T-helper 1 cell treated with Interleukin-12 subunit alpha and Interleukin-12 subunit beta and Interleukin-4 antibody, amounts not matched to agents 30 ng/mL and 1 ng/mL, for 36 hours (primary cell): ENCODE measurements around the gene OPRL1. TPM values are rescaled to one million over a fixed set of nuclear protein-coding genes. Genes with fewer than 3 reads are reported as not detected.

Experiments used
- intact Hi-C: fragments of 100-400 bp; cut with micrococcal nuclease; formaldehyde crosslinking; loops from one replicate; pipeline ENCODE4 v1.15.1; 2024
- total RNA-seq: library from RNA; stranded (reverse); gene quantifications from 2 replicates; pipeline ENCODE4 v1.2.3, GENCODE V29; 2022

Gene OPRL1
- total RNA-seq, 1 donor from 2014 or later = 0.64 TPM

DNA sequence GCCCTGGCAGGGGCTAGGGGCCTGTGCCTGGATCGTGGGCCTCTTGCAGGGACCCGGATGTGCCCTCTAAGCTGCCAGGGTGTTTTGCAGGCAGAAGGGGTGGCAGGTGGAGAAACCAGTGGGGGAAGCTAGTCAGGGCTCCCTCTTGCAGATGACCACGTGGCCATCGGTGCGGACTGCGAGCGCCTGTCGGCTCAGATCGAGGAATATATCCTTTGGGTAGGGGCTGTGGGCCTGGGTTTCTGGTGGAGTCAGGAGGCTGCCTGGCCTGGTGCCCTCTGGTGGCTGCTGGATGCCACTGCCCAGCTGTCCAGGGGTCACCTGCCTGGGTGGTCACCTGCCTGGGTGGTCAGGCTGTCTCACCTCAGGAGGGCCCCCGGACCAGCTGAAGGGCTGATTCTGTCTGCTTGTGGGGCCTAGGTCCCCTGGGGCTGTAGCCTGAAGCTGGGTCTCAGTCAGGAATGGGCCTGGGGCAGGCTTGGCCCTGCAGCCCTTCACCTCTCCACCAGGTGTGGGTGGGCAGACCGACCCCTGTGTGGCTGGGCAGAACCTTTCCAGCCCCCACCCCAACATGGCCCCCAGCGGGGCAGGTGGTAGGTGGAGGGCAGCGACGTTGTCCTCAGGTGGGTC lies 10.2 kb upstream of the OPRL1 start:
- intact Hi-C loops = no loop called here

DNA sequence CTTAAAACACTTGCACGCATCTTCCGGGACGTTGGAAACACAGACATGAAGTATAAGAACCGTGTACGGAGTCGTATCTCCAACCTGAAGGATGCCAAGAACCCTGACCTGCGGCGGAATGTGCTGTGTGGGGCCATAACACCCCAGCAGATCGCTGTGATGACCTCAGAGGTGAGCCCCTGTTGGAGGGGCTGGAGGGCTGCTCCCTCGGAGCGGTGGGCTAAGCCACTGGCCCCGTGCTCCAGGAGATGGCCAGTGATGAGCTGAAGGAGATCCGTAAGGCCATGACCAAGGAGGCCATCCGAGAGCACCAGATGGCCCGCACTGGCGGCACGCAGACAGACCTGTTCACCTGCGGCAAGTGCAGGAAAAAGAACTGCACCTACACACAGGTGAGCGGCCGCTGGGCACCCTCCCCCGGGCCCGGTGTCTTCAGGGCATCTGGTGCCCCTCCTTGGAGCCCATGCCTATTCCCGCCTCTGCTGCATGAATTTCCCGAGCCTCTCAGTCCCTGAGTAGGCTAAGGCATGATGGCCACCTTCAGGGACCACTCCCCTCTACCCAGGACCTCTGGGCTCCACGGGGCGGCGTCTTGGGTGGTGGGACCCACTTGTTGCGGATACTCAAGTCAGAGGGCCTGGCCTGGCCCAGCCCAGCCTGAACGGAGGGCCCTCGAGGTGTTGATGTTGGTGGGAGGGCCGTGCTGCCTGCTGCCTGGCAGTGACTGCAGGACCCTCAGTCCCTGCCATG lies 9.5 kb upstream of the OPRL1 start:
- intact Hi-C loops = no loop called here

- intact Hi-C loops = no loop called here
These were observed 8.2 kb upstream of the OPRL1 start for GRCh38 chr20:64071341-64072332.

GRCh38 chr20:64072498-64073063 lies 7.3 kb upstream of the OPRL1 start:
- intact Hi-C loops = no loop called here

- intact Hi-C loops = no loop called here
These were observed 6.3 kb upstream of the OPRL1 start for GRCh38 chr20:64073476-64074183.

DNA sequence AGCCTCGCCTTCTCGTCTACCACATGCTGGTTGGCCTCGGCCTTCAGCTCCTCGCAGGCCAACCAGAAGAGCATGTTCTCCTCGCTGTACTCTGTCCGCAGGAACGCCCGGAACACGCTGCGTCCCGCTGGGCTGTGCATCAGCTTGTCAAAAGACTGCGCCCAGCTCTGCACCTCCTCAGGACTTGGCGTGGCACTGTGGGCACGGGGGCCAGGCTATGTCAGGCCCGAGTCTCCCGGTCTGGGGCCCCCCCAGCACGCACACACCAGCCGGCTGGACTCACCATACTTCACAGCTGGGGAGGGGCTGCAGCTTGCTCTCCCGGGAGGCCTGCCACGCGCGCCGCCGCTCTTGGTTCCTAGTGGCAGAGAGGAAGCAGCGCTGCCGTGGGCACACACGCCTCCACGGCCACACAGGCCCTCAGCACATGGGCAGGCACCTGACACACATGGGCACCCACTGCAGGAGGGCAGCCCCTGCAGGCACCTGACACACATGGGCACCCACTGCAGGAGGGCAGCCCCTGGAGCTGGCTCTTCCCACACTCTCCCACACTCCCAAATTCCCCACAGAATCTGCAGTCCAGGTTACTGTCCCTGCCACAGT lies 5.6 kb upstream of the OPRL1 start:
- intact Hi-C loops = no loop called here

- intact Hi-C loops = loop anchor here (5.0 kb wide), 3 partner anchors 448 to 1688 kb away; partner anchors contain the start of genes FNDC11, GMEB2 and RPS21
These were observed 4.9 kb upstream of the OPRL1 start for GRCh38 chr20:64074963-64075362.

GRCh38 chr20:64075556-64075955 lies 4.3 kb upstream of the OPRL1 start:
- intact Hi-C loops = loop anchor here (5.0 kb wide), 3 partner anchors 448 to 1688 kb away; partner anchors contain the start of genes FNDC11, GMEB2 and RPS21

DNA sequence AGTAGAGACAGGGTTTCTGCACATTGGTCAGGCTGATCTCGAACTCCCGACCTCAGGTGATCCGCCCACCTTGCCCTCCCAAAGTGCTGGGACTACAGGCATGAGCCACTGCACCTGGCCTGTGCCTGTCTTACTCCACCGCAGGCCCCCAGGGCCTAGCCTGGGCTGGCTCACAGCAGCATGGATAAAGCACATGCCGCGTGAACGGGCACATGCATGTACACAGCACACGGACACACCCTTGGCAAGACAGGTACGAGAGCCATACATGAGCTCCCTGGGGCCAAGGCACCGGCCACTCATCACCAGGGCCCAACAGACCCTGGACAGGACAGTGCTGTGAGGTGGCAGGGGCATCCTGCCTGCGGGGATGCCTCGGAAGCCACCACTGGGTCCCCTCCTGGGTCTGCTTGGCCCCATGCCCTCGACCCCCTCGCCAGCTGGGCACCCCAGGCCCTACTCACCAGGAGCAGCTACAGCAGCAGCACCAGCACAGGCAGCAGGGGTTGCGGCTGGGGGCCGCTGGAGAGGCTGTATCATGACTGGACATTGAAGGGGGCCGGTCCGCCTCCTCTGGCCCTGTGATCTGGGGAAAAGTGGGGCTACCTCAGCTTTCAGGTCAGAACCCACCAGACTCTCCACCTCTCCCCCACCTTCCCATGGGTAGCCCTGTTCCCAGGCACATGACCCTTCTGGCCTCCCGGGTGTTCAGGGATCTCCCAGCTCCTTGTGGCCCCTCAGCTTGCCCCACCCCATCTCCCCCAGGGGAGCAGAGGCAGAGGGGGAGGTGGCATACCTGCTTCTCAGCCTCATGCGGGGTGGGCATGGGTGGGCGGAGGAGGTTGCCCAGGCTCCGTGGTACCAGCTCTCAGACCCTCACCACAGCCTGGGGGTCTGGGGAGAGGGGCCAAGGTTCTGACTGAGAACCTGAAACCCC lies 3.6 kb upstream of the OPRL1 start:
- intact Hi-C loops = loop anchor here (5.0 kb wide), 3 partner anchors 449 to 1689 kb away; partner anchors contain the start of genes FNDC11, GMEB2 and RPS21

GRCh38 chr20:64077094-64077493 lies 2.8 kb upstream of the OPRL1 start:
- intact Hi-C loops = loop anchor here (1.0 to 5.0 kb wide), 5 partner anchors 11 to 1690 kb away; partner anchors contain the start of genes FNDC11, GMEB2, RPS21 and UCKL1

GRCh38 chr20:64077541-64077875 lies 2.4 kb upstream of the OPRL1 start:
- intact Hi-C loops = loop anchor here (1.0 to 5.0 kb wide), 5 partner anchors 11 to 1690 kb away; partner anchors contain the start of genes FNDC11, GMEB2, RPS21 and UCKL1

DNA sequence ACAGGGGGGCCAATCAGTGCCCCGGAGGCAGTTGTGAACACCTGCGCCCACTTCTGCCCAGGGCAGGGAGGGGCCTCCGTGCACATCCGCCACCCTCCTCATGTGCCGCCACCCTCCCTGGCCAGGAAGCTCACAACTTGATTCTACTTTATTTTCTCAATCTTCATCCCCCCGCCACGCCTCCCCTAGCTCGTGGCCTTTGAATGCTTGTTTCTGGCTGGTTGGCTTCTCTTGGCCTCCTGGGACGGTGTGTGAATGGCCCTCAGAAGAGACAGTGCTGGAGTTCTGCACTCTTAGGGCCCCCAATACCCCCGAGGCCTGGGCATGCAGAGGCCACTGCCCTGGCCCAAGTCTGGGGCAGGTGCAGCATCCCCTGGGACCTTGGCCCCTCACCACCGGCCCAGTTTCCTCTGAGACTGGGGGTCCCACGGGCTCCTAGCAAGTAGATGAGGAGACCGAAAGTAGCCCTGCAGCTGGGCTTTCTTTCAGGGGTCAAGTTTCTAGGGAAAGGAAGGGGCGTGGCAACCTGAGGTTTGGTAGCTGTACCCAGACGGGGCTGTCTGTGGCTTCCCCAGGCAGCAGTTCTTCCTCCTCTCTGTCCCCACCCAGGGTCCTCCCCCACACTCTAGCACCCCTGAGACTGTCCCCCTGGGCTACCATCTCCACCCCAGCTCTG lies 1.9 kb upstream of the OPRL1 start:
- intact Hi-C loops = loop anchor here (1.0 to 5.0 kb wide), 6 partner anchors 12 to 1691 kb away; partner anchors contain the start of genes C20orf204, FNDC11, GMEB2 and RPS21

DNA sequence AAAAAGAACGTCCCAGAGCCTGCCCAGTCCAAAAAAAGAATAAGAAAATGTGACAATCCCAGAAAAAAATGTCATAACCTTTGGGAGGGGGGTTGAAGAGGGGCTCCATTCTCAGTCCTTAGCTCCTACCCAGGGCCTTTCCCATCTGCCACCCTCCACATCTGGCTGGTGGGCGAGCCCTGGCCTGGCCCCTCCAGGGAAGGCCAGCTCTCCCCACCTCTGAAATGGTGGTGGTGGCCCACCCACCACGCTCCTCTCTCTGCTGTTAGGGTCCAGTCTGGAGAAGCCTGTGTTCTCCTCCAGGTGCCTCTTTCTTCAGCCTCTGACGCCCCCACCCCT lies 979 bp upstream of the OPRL1 start:
- intact Hi-C loops = loop anchor here (1.0 to 5.0 kb wide), 6 partner anchors 16 to 1692 kb away; partner anchors contain the start of genes C20orf204, FNDC11, GMEB2 and RPS21

DNA sequence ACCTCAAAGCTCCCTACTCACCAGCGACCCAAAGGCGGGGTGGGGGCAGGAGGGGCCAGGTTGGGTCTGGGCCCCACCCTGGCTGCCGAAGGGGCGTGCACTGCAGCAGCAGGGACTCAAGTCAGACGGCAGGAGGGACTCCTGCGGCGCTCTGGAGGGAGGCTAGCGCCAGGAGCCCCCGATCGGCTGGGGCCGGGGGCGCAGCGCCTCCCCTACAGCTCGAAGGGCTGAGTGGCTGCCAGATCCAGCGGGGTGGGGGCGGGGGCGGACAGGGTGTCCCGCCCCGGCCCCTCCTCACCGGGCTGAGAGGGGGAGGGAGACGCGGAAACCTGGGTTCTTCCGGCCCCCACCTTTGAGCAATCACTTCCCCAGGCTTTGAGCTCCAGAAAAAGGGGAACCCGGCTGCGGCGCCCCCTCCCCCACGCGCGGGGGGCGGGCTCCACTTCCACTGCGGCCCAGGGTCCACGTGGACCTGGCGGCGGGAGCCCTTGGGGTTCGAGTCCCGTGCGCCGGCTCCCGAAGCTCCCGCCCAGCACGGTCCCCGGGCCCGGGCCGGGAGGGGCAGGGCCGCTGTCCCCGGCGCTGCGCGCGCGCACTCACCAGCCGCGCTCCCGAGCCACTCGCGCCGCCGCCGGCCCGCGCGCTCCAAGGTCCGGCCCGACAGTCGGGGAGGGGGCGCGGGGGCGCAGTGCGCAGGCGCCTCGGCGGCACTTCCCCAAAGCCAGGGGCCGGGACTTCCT lies 439 bp upstream of the OPRL1 start, which contains the start of gene RGS19:
RGS19 (minus strand) TSS at position 246 of the 740 bp plus-strand sequence. CDS start 2,632 bp downstream, outside the sequence.
- intact Hi-C loops = loop anchor here (1.0 to 5.0 kb wide), 7 partner anchors 16 to 1692 kb away; partner anchors contain the start of genes C20orf204, FNDC11, GMEB2 and PTK6

GRCh38 chr20:64080813-64081623 lies 1.1 kb downstream of the OPRL1 start:
- intact Hi-C loops = loop anchor here (5.0 kb wide), 1 partner anchor 544 kb away; the partner anchor contains the start of gene PTK6

DNA sequence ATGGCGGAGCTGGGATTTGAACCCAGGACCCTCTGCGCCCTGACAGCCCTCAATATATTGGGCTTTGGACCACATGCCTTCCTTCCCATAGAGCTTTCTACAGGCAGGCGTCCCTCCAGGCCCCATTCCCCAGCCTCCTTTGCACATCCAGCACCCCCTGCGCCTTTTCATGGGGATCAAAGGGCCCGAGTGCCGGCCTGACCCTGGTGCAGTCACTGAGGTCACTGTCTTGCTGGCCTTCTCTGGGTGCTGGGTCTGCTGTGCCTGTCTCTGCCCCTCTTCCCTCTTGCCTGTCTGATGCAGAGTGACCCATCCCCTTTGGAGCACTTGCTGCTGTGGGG lies 1.7 kb downstream of the OPRL1 start:
- intact Hi-C loops = loop anchor here (5.0 kb wide), 1 partner anchor 544 kb away; the partner anchor contains the start of gene PTK6
